Stimulated activated CD4-positive, alpha-beta T cell treated with anti-CD3 and anti-CD28 coated beads, Interleukin-1b, Interleukin-23, amount 100 ng/mL, for 1 hour (primary cell): Measurements from ENCODE around the gene OSBPL8.
"Not testable (repeated sequence)": the region's sequence is repeated elsewhere in the genome, so short reads cannot be mapped to it uniquely, and the experiment has no call there.

ENCODE experiments used
- DNase-seq, 2 donors: peaks; one replicate each; pipeline ENCODE4 v3.0.0-alpha.2; 2020; ENCODE audit warnings: low read depth in 2 of 2

OSBPL8 gene

GRCh38 chr12:76422154-76422542 lies 137.4 kb downstream of the OSBPL8 start:
- no peak for DNase-seq

GRCh38 chr12:76421046-76421445 lies 138.5 kb downstream of the OSBPL8 start:
- DNase-seq: no peak

DNA sequence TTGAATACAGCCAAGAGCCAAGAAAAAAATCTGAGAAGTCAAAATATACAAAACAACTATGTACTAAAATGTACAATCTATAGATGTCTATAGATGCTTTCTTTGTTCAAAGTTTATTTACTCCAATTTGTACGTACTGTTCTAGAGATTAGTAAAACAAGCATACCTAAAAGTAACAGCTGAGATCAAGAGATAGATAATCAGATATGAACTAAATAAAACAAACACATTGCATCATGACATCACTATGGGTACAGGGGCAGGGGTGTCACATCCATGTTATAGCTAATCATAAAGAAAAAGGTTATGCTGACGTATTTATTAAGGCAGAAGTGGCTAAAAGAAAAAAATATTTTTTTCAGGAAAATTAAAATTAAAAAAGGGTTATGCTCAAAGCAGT lies 139.3 kb downstream of the OSBPL8 start:
- DNase-seq: no peak

- DNase-seq: no peak
Observed at GRCh38 chr12:76417116-76417515, 142.5 kb downstream of the OSBPL8 start.

DNA sequence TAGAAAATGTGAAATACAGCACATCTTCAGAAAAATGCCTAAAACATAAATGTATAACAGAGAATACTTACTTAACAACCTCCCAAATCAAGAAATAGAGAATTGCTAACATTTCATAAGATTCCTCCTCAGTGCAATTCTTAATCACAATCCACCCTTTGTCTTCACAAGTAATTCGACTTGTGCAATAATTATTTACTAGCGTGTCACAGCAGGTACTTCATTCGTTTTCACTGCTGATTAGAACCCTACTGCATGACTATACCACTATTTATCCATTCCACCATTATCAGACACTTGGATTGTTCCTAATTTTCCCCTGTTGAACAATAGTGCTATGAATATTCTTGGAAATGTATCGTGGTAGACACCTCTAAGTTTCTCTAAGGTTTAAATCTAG lies 146.4 kb downstream of the OSBPL8 start:
- DNase-seq: no peak

- no peak for DNase-seq
Observed at GRCh38 chr12:76410781-76411180, 148.8 kb downstream of the OSBPL8 start.

DNA sequence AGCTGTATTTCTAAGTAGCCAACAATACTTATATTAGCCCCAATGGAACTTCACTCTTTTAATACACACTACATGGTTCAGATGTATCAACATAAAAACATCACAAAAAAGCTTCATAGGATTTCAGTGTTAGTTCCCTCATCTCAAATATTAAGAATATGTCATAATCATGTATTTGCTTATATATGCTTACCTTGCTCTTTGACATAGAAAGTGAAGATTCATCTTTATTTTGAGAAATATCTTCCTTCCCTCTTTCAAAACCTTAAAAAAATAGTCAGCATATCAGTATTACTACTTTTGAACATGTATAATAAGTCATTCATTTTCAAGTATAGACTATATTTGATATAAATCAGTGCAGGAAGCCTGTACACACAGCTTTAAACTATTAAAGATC lies 149.2 kb downstream of the OSBPL8 start:
- DNase-seq: no peak

DNA sequence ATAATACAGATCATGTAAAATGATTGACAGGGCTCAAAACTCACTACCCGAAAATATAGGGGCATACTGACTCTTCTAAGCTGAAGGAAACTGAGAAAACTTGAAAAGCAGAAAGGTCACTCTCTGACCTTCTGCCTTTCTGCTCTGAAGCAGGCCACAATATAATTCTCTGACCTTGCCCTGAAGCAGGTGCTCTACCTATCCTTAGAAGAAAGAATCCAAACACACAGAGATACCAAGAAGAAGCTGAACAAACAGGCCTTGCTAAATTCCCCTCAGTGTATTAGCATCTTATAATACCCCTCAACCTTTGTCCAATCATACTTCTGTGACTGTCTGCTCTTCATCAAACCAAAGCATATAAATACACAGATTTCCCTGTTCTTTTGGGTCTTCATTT lies 150.5 kb downstream of the OSBPL8 start:
- no peak for DNase-seq

GRCh38 chr12:76407710-76408109 lies 151.9 kb downstream of the OSBPL8 start:
- no peak for DNase-seq

GRCh38 chr12:76402259-76402658 lies 157.3 kb downstream of the OSBPL8 start:
- DNase-seq: no peak

DNA sequence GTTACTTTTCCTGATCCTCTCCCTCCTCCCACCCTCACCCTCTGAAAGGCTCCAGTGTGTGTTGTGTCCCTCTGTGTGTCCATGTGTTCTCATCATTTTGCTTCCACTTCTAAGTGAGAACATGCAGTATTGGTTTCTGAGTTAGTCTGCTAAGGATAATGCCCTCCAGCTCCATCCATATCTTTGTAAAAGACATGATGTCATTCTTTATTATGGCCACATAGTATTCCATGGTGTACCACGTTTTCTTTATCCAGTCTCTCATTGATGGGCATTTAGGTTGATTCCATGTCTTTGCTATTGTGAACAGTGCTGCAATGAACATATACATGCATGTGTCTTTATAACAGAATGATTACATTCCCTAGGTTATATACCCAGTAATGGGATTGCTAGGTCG lies 159.4 kb downstream of the OSBPL8 start:
- no peak for DNase-seq

DNA sequence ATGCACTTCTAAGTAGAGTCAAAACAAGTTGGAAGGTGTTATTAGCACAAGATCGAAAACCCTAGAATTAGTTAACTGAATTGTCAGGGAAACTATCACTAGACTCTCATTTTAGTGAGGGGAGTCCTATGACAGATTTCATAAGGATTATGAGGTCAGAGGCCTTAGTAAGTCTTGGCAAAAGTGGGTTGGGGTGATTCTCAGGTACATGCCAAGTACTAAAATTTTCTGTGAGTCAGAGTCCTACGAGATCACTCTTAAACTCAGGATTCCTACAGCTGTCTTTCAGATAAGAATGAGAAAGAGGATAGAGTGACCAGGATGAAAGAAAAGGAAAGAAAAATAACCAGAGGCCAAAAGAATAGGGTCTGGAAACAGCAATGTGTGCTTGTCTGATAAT lies 160.5 kb downstream of the OSBPL8 start:
- DNase-seq: no peak

DNA sequence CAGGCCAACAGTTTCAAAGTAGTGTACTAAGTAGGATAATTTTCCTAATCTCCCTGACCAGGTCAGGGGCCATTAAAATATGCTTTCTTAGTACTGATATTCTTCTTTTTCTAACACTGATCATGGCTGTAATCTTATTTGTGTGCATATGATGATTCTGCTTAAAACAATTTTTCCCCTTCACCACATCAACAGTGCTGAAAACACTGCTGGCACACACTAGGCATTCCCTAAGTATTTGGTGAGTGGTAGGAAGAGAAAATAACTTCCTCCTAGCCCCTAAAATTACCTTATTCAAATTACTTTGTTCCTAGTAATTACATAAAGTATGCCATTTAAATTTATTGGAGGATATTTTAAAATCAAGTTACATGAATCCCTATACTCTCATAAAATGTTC lies 161.5 kb downstream of the OSBPL8 start:
- DNase-seq: no peak

DNA sequence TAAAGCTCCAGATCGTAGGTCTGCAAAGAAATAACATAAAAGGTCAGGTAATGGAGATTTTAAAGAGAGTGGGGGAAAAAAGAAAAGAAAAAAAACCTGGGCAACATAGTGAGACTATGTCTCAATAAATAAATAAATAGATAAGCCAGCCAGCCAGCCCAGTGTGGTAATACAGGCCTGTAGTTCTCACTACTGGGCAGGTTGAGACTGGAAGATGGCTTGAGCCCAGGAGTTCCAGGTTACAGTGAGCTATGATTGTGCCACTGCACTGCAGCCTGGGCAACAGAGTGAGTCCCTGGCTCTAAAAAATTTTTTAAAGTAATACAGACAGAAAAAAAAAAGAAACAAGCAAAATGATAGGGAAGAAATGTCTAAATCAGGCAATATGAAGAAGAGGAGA lies 168.1 kb downstream of the OSBPL8 start:
- DNase-seq: no peak

DNA sequence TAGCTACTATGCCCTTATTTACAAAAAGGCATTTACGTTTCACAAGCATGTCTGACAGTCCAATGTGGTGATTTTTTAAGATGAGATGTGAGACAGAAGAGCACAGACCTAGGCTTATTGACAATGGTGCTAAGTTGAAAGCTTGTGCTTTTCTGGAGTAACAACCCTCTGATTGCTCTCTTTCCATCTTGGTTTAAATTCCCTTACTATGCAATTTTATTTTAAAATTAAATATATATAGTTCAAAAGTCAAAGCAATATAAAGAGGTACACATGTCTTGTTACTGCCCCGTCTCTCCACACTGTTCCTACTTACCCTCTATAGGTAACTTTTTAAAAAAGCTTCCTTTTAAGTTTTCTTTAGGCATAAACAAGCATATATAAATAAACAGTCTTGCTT lies 172.0 kb downstream of the OSBPL8 start:
- DNase-seq: no peak

- DNase-seq: no peak
Observed at GRCh38 chr12:76384560-76384959, 175.0 kb downstream of the OSBPL8 start.

DNA sequence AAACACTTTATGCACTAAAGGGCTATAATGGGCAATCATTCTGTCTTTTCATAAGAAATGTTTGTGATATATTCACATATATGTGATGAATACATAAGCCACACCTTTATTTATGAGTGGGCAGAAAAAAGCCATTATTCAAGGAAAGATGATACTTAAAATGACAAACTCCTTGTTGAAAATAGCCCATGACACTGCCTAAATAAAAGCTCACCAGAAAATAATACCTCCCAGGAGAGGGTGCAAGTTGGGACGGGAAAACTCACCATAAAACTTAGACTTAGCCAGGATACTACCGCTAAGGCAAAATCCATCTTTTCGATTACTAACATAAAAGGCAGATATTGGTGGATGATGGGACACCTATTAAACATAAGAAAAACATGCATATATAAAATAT lies 175.6 kb downstream of the OSBPL8 start:
- DNase-seq: no peak

DNA sequence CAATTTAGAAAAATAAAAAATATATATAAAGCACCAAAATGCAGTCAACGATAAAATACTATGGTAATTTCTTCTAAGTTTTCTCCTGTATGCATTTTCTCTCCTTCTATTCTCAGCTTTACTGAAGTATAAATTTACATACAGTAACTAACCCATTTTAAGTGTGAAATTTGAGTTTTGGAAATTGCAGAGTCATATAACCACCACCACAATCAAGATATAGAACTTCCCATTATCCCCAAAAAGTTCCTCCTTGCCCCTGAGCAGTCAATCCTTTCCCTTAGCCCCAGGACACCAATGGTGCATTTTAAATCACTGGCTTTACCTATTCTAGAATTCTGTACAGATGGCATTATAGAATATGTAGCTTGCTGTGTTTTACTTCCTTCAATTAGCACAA lies 180.3 kb downstream of the OSBPL8 start:
- no peak for DNase-seq

DNA sequence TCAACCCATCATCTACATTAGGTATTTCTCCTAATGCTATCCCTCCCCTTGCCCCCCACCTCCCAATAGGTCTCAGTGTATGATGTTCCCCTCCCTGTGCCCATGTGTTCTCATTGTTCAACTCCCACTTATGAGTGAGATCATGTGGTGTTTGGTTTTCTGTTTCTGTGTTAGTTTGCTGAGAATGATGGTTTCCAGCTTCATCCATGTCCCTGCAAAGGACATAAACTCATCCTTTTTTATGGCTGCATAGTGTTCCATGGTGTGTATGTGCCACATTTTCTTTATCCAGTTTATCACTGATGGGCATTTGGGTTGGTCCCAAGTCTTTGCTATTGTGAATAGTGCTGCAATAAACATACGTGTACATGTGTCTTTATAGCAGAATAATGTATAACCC lies 182.7 kb downstream of the OSBPL8 start:
- DNase-seq: not testable (repeated sequence)

- DNase-seq: no peak
Observed at GRCh38 chr12:76375939-76376338, 183.6 kb downstream of the OSBPL8 start.

DNA sequence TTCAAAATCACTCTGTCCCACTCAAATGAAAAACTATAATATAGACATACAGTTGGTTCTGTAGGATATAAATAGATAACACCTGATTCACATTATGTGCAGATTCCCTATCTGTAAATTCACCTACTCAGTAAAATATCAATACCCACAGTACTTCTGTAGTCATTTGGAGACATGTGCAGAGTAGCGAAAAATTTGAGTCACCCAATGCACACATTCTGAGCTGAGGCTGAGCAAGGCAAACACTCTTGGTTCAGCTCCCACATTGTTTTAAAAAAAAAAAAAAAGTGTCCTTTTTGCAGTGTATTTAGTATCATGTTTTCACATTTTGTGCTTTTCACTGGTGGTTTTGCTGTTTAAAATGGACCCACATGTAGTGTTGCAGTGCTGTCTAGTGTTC lies 184.1 kb downstream of the OSBPL8 start:
- no peak for DNase-seq

DNA sequence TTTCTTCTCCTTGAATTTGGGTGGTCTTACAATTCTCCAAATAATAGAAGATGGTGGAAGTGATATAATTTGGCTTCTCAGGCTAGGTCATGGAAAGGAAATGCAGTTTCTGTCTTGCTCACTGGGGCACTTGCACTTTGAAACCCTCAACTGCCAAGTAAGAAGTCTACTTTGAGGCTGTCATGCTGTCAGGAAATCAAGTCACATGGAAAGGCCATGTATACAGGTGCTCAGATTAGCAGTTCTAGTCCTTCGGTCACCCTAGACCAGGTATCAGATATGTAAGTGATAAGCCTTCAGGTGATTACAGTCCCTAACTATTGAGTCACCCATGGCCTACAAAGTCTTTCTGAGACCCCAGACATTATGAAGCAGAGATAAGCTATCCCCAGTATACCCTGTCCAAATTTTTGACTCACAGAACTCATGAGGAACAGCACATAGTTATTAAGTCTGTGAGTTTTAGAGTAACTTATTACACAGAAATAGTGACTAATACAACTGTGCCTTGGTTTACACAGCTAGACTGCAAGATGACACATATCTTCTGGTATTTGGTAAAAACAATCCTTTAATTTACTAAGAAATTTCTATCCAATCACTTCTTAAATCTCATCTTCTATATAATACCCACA lies 185.1 kb downstream of the OSBPL8 start:
- DNase-seq: no peak

DNA sequence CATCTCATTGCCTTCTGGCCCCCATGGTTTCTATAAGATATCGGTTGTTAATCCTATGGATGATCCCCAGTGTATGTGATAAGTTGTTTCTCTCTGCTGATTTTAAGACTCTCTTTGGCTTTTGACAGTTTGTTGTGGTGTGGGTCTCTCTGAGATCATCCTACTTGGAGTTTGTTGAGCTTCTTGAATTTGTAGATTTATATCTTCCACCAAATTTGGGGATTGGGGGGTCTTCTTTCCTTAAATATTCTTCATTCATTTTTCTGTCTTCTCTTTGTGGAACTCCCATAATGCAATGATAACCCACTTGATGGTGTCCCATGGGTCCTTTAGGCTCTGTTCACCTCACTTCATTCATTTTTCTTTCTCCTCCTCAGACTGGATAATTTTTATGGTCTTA lies 191.3 kb downstream of the OSBPL8 start:
- DNase-seq: no peak

GRCh38 chr12:76366163-76366562 lies 193.4 kb downstream of the OSBPL8 start:
- no peak for DNase-seq

DNA sequence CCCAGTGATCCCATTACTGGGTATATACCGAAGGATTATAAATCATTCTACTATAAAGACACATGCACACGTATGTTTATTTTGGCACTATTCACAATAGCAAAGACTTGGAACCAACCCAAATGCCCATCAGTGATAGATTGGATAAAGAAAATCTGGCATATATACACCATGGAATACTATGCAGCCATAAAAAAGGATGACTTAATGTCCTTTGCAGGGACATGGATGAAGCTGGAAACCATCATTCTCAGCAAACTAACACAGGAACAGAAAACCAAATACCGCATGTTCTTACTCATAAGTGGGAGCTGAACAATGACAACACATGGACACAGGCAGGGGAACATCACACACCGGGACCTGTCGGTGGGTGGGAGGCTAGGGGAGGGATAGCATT lies 195.4 kb downstream of the OSBPL8 start:
- not testable (repeated sequence) for DNase-seq
